ENCODE results near the gene STIM2.

The STIM2 gene

GRCh38 chr4:26871611-26872010, 11.0 kb downstream of the STIM2 start:
- H3K36me3 ChIP-seq (replicated peaks) = no peaks in the 10 kb centered on the region
- in situ Hi-C loops (cut with HindIII; ENCODE audit: low pct_ligation_motif_present, low sequenced_read_pairs) = no loop called here
- H3K4me3 ChIP-seq (ENCODE audit: low read depth, low read length) = no peak overlapping the region

GRCh38 chr4:26873391-26874026, 12.9 kb downstream of the STIM2 start:
- Histone ChIP-seq H3K4me3 (ENCODE audit: low read depth, low read length) (no peak overlapping the region), H3K27ac (no peak overlapping the region), H3K36me3 (replicated peaks) (no peaks in the 10 kb centered on the region), H3K27me3 (replicated peaks) (no peaks in the 10 kb centered on the region)
- no peak for DNase-seq
- no peak for TF ChIP-seq CTCF (IDR thresholded peaks at IDR 0.05; ENCODE audit: low read depth, low read length, missing control alignments)
- in situ Hi-C loops (cut with HindIII; ENCODE audit: low pct_ligation_motif_present, low sequenced_read_pairs) = no loop called here

More at GRCh38 chr4:26871611-26872010, 11.0 kb downstream of the STIM2 start:
- no peaks in the 10 kb centered on the region for H3K27me3 ChIP-seq (replicated peaks)
- no peak for DNase-seq
- no peak overlapping the region for H3K27ac ChIP-seq
- no peak for TF ChIP-seq CTCF (IDR thresholded peaks at IDR 0.05; ENCODE audit: low read depth, low read length, missing control alignments)

- TF ChIP-seq CTCF (IDR thresholded peaks at IDR 0.05; ENCODE audit: low read depth, low read length, missing control alignments) = no peak
- no peaks in the 10 kb centered on the region for H3K27me3 ChIP-seq (replicated peaks)
- no peaks in the 10 kb centered on the region for H3K36me3 ChIP-seq (replicated peaks)
- no peak overlapping the region for H3K4me3 ChIP-seq (ENCODE audit: low read depth, low read length)
- no peak overlapping the region for H3K27ac ChIP-seq
- in situ Hi-C loops (cut with HindIII; ENCODE audit: low pct_ligation_motif_present, low sequenced_read_pairs) = no loop called here
- DNase-seq = no peak
Measured at GRCh38 chr4:26874110-26874509, 13.5 kb downstream of the STIM2 start.

GRCh38 chr4:26877406-26877805, 16.8 kb downstream of the STIM2 start:
- Histone ChIP-seq H3K36me3 (replicated peaks) (no peaks in the 10 kb centered on the region), H3K4me3 (ENCODE audit: low read depth, low read length) (no peak overlapping the region), H3K27me3 (replicated peaks) (no peaks in the 10 kb centered on the region), H3K27ac (no peak overlapping the region)
- TF ChIP-seq CTCF (IDR thresholded peaks at IDR 0.05; ENCODE audit: low read depth, low read length, missing control alignments) = no peak
- DNase-seq = no peak
- in situ Hi-C loops (cut with HindIII; ENCODE audit: low pct_ligation_motif_present, low sequenced_read_pairs) = no loop called here

GRCh38 chr4:26877961-26878360, 17.3 kb downstream of the STIM2 start:
- no peak overlapping the region for H3K27ac ChIP-seq
- no peaks in the 10 kb centered on the region for H3K27me3 ChIP-seq (replicated peaks)
- H3K4me3 ChIP-seq (ENCODE audit: low read depth, low read length) = no peak overlapping the region
- no peaks in the 10 kb centered on the region for H3K36me3 ChIP-seq (replicated peaks)
- in situ Hi-C loops (cut with HindIII; ENCODE audit: low pct_ligation_motif_present, low sequenced_read_pairs) = no loop called here
- TF ChIP-seq CTCF (IDR thresholded peaks at IDR 0.05; ENCODE audit: low read depth, low read length, missing control alignments) = no peak
- DNase-seq = no peak

- Histone ChIP-seq H3K27me3 (replicated peaks) (no peaks in the 10 kb centered on the region), H3K36me3 (replicated peaks) (no peaks in the 10 kb centered on the region), H3K27ac (no peak overlapping the region), H3K4me3 (ENCODE audit: low read depth, low read length) (no peak overlapping the region)
- no peak for TF ChIP-seq CTCF (IDR thresholded peaks at IDR 0.05; ENCODE audit: low read depth, low read length, missing control alignments)
- no peak for DNase-seq
- in situ Hi-C loops (cut with HindIII; ENCODE audit: low pct_ligation_motif_present, low sequenced_read_pairs) = no loop called here
Measured at GRCh38 chr4:26878794-26879391, 18.3 kb downstream of the STIM2 start.
